PFSK-1 (cell line): ENCODE data around the gene SMIM22.

Source experiments
- FOXP2 ChIP-seq: optimal IDR thresholded peaks from 2 replicates; pipeline ENCODE3; 2011; ENCODE audit warnings: borderline replicate concordance, control low read depth, inconsistent platforms; ENCODE audit not compliant: insufficient read depth; ENCODE audit errors: extremely low read length, extremely low read depth
- POLR2AphosphoS5 ChIP-seq: IDR thresholded peaks from 2 replicates; pipeline ENCODE4 v1.6.1; 2012; ENCODE audit warnings: low read depth, mild to moderate bottlenecking, control low read depth, low read length, moderate library complexity
- SIN3A ChIP-seq: IDR thresholded peaks from 2 replicates; pipeline ENCODE4 v1.6.1; 2012; ENCODE audit warnings: mild to moderate bottlenecking, low read length, moderate library complexity, borderline replicate concordance; ENCODE audit not compliant: insufficient read depth
- TAF1 ChIP-seq: IDR thresholded peaks from 2 replicates; pipeline ENCODE4 v1.6.1; 2012; ENCODE audit warnings: low read length, control low read depth, borderline replicate concordance; ENCODE audit not compliant: insufficient read depth
- TF ChIP-seq, protein P1 (sequence below), 2 experiments: IDR thresholded peaks; 2 replicates each; pipeline versions ENCODE4 v1.6.1 to v1.8.0; 2011 to 2012; ENCODE audit warnings: low read depth in 2 of 2, low read length in 2 of 2, control low read depth in 1 of 2, inconsistent platforms in 1 of 2, mild to moderate bottlenecking in 1 of 2, moderate library complexity in 1 of 2; ENCODE audit not compliant: insufficient read depth in 1 of 2

DNA sequence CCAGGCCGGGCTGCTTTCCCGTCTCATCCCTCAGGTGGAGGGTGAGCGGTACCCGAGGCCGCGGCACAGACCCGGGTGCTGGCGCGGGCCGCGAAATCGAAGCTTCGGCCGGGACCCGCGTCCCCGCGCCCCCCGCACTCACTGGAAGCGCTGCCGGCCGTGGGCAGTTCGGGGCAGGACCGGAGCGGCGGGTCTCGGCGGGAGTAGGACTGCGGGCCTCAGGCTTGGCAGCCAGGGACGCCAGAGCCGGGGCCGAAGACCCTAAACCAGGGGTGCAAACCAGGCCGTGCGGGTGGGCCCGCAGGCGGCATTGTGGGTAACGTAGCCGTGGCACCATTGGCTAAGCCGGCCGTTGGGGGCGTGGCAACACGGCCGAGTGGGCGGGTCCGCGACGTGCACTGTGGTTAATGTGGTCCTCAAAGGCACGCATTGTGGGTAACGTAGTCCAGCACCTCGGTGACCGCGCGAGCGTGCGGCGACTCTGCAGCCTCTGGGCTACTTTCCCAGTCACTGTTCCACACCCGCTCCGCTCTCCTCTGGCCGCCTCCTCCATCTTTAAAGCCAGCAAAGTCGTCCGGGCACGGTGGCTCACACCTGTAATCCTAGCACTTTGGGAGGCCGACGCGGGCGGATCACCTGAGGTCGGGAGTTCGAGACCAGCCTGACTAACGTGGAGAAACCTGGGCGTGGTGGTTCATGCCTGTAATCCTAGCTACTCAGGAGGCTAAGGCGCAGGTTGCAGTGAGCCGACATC is 28.1 kb upstream of the SMIM22 start, which contains the start of gene ZNF500:
- peak; percentile 76 for TF ChIP-seq POLR2AphosphoS5
- TF ChIP-seq SIN3A, result no peak
- TF ChIP-seq, protein P1, sequence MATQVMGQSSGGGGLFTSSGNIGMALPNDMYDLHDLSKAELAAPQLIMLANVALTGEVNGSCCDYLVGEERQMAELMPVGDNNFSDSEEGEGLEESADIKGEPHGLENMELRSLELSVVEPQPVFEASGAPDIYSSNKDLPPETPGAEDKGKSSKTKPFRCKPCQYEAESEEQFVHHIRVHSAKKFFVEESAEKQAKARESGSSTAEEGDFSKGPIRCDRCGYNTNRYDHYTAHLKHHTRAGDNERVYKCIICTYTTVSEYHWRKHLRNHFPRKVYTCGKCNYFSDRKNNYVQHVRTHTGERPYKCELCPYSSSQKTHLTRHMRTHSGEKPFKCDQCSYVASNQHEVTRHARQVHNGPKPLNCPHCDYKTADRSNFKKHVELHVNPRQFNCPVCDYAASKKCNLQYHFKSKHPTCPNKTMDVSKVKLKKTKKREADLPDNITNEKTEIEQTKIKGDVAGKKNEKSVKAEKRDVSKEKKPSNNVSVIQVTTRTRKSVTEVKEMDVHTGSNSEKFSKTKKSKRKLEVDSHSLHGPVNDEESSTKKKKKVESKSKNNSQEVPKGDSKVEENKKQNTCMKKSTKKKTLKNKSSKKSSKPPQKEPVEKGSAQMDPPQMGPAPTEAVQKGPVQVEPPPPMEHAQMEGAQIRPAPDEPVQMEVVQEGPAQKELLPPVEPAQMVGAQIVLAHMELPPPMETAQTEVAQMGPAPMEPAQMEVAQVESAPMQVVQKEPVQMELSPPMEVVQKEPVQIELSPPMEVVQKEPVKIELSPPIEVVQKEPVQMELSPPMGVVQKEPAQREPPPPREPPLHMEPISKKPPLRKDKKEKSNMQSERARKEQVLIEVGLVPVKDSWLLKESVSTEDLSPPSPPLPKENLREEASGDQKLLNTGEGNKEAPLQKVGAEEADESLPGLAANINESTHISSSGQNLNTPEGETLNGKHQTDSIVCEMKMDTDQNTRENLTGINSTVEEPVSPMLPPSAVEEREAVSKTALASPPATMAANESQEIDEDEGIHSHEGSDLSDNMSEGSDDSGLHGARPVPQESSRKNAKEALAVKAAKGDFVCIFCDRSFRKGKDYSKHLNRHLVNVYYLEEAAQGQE (IDR thresholded peaks at IDR 0.05; ENCODE audit: insufficient read depth in 1 of 2, low read depth in 2 of 2, low read length in 2 of 2), result no peak
- TF ChIP-seq TAF1, result peak; percentile 59; the same call in 1 of the 2 replicates
- TF ChIP-seq FOXP2, result peak; percentile 89
